HG03097 (cell line): ENCODE data around the gene HLCS.

Experiments used
- ATAC-seq: cut with Tn5 transposase; IDR thresholded peaks from one replicate; pipeline ENCODE4 v1.9.1; 2021; ENCODE audit not compliant: unreplicated experiment, low FRiP score

Gene HLCS

DNA sequence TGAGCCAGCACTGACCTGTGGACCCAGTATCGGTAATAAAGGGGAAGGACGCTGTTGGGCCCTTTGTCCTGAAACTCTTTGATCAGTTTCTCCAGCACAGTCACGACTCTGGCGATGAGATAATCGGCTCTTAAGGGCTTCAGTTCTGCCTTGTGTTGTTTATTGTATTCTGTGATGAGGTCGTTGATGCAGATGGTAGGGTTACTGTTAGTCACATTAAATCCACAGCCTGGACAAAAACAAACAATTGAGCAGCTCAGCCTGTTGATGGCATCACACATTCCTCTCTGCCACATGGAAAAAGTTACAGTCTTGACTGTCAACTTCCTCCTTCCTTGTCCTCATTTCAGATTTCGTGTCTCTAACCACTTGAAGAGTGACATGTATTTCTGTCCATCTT lies 209.9 kb downstream of the HLCS start:
- no peak for ATAC-seq

DNA sequence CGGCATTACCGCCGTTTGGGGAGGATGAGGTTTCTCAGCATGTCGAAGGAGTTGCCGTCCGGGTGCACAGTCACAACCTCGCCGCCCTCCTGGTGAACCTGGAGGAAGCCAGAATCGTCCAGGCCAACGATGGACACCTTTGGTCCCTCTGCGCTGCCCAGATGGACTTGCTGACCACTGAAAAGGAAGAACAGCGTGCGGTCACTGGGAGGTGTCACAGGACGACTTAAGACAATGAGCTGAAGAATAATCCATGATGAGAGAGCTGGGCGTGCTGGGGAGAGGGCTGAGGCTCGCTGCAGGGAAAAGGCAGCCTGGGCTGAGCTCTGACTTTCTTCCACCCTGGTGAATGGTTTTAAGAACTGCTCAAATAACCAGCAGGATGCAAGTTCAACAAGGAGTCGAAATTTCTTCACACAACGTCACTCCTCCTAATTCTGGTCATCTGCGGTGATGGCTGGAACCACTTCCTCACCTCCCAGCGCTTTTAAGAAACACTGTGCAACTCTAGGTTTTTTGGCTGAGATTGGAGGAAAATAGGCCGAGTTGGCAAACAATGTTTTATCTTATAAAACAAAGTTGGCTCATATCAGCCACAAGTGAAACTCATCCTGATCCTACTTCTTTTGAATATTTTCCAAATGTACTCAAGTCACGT lies 212.1 kb downstream of the HLCS start:
- no peak for ATAC-seq

DNA sequence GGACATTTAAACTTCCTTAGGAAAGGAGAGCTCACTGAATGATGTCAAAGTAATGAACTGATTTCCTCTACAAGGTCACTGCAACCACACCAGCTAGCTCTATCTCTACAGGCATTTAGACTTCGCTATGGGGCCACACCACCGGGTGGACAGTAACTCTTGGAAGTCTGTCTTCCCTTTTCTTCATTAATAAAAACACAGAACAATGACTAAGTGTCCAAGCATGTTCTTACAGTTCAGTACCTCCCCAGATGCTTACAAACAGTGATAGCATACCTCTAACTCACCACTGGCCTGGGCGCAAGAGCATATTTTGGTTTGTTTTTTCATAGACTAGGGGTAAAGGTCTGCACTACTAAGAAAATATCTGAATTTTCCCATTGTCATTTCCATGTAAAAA lies 212.9 kb downstream of the HLCS start:
- ATAC-seq, result no peak

DNA sequence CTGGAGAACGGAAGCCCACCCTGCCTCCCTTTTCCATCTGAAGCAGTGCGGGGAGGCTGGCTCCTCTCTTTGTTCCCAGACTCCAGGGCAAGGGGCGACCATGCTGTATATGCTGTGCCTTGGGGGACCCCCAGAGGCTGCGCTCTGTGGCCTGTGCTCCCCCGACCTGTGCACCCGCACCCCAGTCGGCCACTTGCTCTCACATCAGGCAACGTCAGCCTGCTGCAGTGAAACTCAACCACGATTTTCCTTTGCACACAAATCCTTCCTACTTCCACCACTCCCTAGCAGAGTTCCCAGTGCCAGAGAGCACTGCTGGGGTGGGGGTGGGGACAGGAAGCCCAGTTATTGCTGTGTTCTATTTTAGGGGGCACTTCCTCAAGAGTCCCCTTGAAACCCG lies 215.1 kb downstream of the HLCS start:
- ATAC-seq, result no peak

DNA sequence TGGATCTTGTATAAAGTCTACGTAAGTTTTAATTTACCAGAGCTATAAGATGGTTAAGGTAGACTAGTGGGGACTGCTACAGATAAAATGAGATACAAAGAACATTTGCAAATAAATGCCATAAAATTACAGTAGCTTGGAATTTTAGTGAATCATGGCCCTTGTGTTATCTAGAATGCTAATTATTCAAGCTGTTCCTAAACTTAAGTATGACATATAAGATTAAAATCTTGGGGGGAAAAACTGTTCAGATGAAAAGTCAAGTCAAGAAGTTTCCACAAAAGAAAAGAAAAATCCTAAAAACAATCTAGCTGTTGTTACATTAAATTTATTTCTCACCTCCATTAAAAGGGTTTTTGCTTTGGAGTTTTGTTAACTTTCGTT lies 215.9 kb downstream of the HLCS start:
- no peak for ATAC-seq

DNA sequence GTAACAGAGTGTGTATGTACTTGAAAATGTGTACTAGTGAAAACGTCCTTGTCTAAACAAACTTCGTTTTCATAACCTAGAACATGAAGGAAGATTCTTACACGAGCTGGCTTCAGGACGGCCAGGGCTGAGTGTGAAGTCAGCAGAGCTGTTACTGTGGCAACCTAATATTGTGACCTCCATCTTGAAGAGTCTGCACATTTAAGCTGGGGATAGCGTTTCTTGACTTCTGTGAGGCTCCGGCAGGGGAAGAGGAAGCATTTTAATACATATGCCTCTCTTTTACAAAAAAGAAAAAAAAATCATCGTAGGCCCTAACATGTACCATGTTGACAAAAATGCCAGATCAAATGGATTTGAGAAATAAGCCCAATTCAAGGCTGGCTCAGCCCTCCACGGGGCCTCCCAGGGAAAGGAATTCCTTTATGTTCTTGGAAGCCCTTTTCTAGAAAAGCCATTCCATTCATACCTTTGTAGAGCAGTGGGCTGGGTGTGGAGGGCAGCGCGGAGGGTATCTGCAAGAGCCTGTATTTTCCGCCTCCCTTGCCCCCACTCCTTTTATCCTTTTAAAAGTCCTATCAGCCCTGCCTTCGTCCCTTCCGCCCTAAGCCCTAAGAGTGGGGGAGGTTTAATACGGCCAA lies 216.4 kb downstream of the HLCS start:
- no peak for ATAC-seq

DNA sequence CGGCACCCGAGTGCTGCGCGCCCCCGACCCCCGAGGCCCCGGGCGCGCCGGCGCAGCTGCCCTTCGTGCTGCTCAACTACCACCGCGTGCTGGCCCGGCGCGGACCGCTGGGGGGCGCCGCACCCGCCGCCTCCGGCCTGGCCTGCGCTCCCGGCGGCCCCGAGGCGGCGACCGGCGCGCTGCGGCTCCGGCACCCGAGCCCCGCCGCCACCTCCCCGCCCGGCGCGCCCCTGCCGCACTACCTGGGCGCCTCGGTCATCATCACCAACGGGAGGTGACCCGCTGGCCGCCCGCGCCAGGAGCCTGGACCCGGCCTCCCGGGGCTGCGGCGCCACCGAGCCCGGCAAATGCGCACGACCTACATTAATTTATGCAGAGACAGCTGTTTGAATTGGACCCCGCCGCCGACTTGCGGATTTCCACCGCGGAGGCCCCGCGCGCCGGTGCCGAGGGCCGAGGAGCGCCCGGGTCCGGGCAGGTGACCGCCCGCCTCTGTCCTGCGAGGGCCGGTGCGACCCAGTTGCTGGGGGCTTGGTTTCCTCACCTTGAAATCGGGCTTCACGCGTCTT lies 218.6 kb downstream of the HLCS start:
- no peak for ATAC-seq

DNA sequence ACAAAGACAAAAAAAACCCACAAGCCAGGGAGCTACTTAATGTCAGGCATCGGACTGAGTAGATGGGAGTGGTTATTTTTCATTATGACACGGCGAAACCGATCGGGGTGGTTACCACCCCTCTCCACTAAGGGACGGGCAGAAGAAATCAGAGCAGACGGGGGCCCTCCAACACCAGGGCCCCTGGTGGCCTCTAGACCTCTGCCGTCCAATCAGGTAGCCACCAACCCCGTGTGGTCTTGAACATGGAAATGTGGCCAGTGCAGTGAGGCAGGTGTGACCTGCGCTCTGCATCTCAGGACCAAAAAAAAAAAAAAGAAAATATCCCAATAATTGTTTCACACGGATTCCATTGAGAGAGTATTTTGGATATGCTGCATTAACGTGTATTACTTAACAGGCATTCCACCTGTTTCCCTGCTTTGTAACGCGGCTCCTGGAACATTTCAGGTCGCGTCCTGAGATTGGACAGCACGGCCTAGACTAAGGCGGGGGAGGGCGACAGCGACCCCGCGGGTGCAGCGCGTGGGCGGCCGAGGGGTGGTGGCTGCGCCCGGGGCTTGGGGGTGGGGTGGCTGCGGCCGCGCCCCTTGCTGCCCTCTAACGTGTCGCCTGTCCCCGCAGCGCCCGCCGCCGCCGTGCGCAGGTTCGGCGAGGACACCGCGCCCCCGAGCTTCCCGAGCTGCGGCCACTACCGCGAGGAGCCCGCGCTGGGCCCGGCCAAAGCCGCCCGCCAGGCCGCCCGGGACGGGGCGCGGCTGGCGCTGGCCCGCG lies 219.2 kb downstream of the HLCS start:
- no peak for ATAC-seq

DNA sequence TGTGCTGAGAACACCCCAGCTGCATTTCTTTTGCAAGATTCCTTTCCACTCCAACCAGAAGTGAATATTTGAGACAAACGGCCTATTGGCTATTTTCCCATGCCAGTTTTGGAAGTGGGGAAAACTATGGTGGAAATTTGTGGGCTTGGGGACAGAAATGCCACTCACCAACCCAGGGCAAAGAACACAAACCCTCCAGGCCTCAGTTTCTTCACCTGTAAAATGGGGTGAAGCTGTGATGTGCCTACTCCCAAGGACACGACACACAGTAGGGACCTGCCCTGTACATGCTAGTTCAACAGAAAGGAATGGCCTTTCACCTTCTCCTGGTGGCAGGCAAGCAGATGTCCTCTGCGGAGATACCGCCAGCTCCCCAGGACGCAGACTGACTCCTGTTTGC lies 221.0 kb downstream of the HLCS start:
- no peak for ATAC-seq

DNA sequence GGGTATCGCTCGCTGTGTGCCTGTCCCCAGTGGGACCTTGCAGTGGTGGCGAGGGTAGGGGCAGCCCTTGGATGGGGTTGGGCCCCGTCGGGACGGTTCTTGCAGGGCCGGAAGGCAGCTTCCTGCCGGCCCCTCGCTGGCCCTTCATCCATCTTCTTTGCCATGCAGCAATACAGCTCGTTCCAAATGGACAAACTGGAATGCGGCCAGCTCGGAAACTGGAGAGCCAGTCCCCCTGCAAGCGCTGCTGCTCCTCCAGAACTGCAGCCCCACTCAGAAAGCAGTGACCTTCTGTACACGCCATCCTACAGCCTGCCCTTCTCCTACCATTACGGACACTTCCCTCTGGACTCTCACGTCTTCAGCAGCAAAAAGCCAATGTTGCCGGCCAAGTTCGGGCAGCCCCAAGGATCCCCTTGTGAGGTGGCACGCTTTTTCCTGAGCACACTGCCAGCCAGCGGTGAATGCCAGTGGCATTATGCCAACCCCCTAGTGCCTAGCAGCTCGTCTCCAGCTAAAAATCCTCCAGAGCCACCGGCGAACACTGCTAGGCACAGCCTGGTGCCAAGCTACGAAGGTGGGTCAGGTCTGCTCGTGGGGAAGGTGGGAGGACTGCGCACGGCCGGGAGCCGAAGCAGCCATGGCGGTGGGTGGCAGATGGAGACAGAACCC lies 221.8 kb downstream of the HLCS start:
- no peak for ATAC-seq

DNA sequence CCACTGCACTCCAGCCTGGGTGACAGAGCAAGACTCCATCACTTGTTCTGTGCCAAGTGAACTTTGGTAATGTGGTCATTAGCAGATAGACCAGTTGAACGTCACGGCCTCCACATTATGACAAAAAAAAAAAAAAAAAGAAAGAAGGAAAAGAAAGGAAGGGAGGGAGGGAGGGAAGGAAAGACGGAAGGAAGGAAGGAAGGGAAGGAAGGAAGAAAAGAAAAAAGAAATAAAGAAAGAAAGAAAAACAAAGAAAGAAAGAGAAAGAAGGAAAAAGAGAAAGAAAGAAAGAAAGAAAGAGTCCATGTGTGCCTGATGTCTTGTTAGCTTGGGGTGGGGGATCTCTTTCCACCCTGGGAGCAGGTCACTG lies 222.3 kb downstream of the HLCS start:
- no peak for ATAC-seq

DNA sequence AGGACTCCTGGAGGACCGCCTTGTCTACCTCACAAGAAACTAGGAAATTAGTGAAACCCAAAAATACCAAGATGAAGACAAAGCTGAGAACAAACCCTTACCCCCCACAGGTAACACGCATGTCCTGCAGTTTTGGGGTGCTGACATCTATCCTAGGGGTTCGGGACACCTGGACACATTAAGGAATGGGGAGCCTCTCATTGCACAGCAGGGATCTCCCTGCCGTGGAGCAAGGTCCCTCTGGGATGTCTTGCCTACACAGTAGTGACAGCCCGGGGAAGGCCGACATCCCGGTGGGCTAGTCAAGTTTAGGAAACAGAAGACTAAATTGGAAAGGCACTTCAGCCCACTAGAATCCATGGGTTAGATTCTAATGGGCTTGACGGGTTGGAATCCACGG lies 223.0 kb downstream of the HLCS start:
- no peak for ATAC-seq

DNA sequence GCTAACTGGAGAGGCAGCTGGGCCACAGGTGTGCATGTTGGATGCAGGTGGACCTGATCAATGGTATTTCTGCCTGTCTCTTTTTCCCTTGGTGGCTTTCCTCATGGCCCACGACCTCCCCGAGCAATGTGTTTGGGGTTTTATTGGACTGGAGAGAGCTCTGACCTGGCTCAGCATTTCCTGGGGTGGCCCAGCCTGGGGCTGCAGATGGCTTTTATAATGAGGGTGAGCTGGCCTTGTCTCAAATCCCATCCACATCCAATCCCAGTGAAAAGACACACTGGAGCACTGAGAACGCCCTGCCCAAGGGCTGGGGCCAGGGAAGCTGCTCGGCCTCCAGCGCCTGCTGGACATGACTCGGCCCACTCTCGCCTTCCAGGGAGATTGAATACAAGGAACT lies 223.5 kb downstream of the HLCS start:
- ATAC-seq, result no peak

DNA sequence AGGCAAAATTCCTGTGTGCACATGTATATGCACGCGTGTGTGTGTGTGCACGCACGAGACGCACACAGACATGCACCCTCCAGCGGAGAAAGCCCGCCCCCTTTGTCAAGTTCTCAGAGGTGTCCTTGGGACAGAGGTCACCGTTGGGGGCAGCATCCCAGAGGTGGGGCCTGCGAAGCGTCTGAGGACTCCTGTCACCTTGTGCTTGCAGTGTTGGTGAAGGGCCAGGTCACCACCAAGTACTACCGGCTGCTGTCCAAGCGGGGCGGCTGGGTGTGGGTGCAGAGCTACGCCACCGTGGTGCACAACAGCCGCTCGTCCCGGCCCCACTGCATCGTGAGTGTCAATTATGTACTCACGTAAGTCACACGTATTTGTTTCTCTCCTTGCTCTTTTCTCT lies 225.0 kb downstream of the HLCS start:
- ATAC-seq, result no peak

DNA sequence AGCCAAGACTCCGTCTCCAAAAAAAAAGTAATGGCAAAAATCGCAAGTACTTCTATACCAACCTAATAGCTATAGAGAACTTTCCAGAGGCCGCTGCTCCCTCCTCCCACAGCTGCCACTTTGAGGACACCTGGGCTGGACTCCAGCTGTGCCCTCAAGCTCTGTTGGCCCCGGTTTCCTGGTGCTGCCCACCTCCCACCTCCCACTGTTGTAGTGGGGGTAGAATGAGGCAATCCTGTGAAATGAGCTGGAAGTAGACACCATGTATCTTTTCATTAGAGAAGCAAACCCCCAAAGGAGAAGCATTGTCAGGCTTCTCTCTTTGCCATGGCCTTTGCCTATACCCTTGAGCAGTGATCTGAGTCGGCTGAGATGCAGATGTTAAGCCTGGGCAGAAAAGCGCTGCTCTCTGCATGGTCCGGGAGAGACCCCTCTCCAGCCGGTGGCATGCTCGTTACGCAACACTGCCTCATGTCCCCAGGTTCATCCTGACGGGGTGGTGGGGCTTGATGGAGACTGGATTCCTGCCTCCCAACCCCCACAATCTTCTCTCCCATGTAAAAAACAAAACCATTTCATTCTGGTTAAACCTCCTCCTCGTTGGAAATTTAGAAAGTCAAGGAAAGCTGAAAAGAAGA lies 227.9 kb downstream of the HLCS start:
- ATAC-seq, result no peak

DNA sequence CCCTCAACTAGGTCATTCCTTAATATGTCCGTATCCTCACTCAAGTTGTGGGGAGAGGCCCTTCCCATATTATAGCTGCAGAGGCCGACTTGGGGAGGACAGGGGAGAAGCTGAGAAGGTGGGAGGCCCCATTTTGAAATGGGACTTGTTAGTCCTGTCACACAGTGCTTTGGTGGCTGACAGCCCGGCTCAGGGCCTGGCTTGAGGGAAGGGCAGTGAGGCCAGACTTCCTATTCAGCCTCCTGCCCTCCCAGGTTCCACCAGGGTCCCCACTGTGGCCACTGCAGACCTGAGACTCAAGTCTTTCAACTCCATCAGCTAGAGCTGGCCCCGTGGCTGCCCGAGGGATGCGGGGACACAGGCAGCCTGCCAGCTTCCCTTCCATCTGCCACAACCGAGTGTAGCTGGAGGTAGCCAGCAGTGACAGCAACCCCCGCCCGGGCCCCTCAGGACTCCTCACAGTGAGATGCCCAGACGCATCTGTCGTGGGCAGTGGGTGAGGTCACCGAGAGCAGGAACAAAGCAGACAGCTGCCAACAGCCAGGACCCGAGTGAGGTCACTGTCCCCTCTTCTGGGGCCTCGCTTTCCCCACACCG lies 230.6 kb downstream of the HLCS start:
- no peak for ATAC-seq

DNA sequence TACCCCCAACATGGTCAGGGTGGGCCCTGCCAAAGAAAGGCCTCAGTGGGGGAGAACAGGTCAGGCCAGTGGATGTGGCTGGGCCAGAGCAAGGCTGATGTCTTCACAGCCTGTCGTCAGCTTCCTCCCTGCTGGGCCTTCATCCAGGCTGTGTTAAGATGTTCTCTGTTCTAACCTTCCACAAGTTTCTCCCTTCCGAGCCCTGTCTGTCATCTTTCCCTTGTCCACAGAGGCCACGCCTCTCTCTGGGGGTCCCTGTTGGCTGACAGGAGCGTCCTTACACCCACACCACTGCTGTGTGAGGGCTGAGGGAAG lies 231.3 kb downstream of the HLCS start:
- ATAC-seq, result no peak

DNA sequence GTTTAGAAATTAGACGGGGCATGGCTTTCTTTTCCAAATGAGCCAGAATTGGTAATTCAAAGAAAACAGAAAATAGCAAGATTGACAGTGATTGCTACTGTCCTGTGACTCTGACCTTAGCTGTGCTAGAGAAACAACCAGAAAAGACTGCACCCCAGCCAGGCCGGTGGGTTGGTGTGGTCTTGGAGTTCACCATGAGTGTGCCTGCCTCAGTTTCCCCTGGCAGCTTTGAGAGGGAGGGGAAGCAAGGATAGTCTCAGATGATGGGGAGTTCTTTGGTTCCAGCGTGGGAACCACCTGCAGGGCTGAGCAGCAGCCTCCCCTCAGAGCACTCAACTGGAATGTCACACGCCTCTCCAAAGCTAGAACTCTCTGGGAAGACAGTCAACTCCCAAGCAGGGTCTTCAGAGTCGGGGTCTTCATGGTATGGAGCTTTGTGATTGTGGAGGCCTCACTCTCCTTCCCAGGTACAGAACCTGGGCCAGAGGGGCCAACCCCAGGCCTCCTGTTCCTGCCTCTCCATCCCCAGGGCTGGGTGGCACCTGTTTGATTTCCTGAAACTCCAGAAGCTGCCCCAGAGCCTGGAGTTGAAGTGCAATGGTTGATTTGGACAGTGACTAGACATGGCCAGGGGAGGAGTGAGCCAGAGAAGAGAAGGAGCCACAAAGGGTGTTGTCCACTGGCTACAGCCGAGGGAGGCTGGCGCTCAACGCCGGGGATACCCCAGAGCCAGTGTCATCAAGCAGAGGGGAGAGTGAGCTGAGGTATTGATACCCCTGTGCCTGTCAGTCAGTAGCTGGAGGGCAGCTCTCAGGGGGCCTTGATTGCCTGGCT lies 231.9 kb downstream of the HLCS start:
- ATAC-seq, result no peak

DNA sequence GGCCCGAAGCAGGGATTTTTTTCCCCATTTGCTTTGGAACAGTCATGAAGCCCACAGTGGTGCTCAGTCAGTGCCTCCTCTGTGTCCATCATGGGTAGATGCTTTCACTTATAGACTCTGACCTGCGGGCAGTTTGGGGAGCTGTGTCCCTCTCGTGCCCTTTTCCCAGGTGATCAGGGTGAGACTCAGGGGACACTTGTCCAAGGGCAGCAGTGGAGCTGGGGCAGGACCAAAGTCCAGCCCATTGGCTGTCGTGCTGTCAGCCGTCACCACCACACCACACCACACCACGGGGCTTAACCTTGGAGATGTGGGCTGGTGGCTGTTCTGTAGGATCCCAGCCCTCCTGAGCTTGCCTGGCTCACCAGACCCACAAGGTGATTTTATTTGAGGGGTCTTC lies 232.6 kb downstream of the HLCS start:
- ATAC-seq, result no peak

DNA sequence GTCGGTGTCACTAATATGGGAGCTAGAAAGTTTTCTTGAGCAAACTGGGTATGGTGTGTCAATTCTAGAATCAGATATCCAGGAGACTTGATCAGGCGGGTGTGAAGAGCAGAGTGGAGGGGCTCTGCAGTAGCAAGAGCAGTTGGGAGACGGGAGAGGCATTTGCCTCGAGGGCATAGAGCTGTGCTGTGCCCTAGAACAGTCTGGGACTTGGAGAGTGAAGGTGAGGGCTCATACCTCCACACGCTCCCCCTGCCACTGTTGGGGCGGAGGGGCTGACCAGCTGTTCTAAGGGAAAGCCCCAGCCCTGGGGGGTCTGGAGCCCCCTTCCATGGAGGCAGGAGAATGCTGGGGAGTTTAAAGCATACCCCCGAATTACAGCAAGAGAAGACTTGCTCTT lies 233.7 kb downstream of the HLCS start:
- no peak for ATAC-seq
